ENCODE data around the gene GABRR1. TPM values are rescaled to one million over a fixed set of nuclear protein-coding genes. Genes with fewer than 3 reads are reported as not detected.

Gene GABRR1
- total RNA-seq, 1 donor from 2014 or later: not detected

GRCh38 chr6:89222712-89223039 lies 5.5 kb upstream of the GABRR1 start:
- Mint-ChIP-seq H3K9me3 (ENCODE audit: unreplicated experiment) (peaks cover 2% of the 10 kb centered on the region), H3K4me3 (ENCODE audit: unreplicated experiment) (no peak overlapping the region), H3K36me3 (ENCODE audit: low read depth, unreplicated experiment) (no peaks in the 10 kb centered on the region), H3K4me1 (ENCODE audit: low read depth, unreplicated experiment) (no peaks in the 10 kb centered on the region), H3K27ac (ENCODE audit: unreplicated experiment) (no peak overlapping the region), H3K27me3 (ENCODE audit: low read depth, unreplicated experiment) (peaks cover 5% of the 10 kb centered on the region)
- Histone ChIP-seq H4K20me1 (ENCODE audit: insufficient read depth, low read length) (no peaks in the 10 kb centered on the region), H3K9ac (ENCODE audit: low read length) (no peak overlapping the region), H2AFZ (ENCODE audit: low read depth, low read length) (no peak overlapping the region), H3K4me1 (ENCODE audit: insufficient read depth, low read length) (peaks cover 5% of the 10 kb centered on the region), H3K27ac (ENCODE audit: low read depth, low read length) (no peak overlapping the region), H3K4me2 (ENCODE audit: low read length) (peak overlapping the region; percentile 28), H3K36me3 (ENCODE audit: insufficient read depth, low read length) (no peaks in the 10 kb centered on the region), H3K9me3 (ENCODE audit: insufficient read depth, low read depth, low read length) (no peaks in the 10 kb centered on the region), H3K79me2 (ENCODE audit: insufficient read depth, low read length) (no peaks in the 10 kb centered on the region), H3K27me3 (ENCODE audit: insufficient read depth, low read length) (peaks cover 3% of the 10 kb centered on the region), H3K4me3 (ENCODE audit: insufficient read depth, low read depth, low read length) (no peak overlapping the region)
- FAIRE-seq: no peak
- DNase-seq (ENCODE audit: low read depth): no peak
- no peak for TF ChIP-seq CTCF (IDR thresholded peaks at IDR 0.05; ENCODE audit: insufficient read depth, low read depth, low read length)
- TF ChIP-seq EZH2 (IDR thresholded peaks at IDR 0.05; ENCODE audit: insufficient read depth, low read length): no peak

GRCh38 chr6:89221971-89222711 lies 5.0 kb upstream of the GABRR1 start:
- Mint-ChIP-seq H3K27ac (ENCODE audit: unreplicated experiment) (no peak overlapping the region), H3K27me3 (ENCODE audit: low read depth, unreplicated experiment) (peaks cover 5% of the 10 kb centered on the region), H3K9me3 (ENCODE audit: unreplicated experiment) (peaks cover 2% of the 10 kb centered on the region), H3K36me3 (ENCODE audit: low read depth, unreplicated experiment) (no peaks in the 10 kb centered on the region), H3K4me1 (ENCODE audit: low read depth, unreplicated experiment) (no peaks in the 10 kb centered on the region), H3K4me3 (ENCODE audit: unreplicated experiment) (no peak overlapping the region)
- Histone ChIP-seq H3K27me3 (ENCODE audit: insufficient read depth, low read length) (peaks cover 3% of the 10 kb centered on the region), H3K4me2 (ENCODE audit: low read length) (peak overlapping the region; percentile 28), H4K20me1 (ENCODE audit: insufficient read depth, low read length) (no peaks in the 10 kb centered on the region), H3K79me2 (ENCODE audit: insufficient read depth, low read length) (no peaks in the 10 kb centered on the region), H3K4me3 (ENCODE audit: insufficient read depth, low read depth, low read length) (no peak overlapping the region), H3K27ac (ENCODE audit: low read depth, low read length) (no peak overlapping the region), H2AFZ (ENCODE audit: low read depth, low read length) (no peak overlapping the region), H3K9me3 (ENCODE audit: insufficient read depth, low read depth, low read length) (no peaks in the 10 kb centered on the region), H3K9ac (ENCODE audit: low read length) (no peak overlapping the region), H3K4me1 (ENCODE audit: insufficient read depth, low read length) (peaks cover 5% of the 10 kb centered on the region), H3K36me3 (ENCODE audit: insufficient read depth, low read length) (no peaks in the 10 kb centered on the region)
- peak; percentile 65 for DNase-seq (ENCODE audit: low read depth)
- no peak for FAIRE-seq
- TF ChIP-seq CTCF (IDR thresholded peaks at IDR 0.05; ENCODE audit: insufficient read depth, low read depth, low read length): no peak
- TF ChIP-seq EZH2 (IDR thresholded peaks at IDR 0.05; ENCODE audit: insufficient read depth, low read length): no peak

DNA sequence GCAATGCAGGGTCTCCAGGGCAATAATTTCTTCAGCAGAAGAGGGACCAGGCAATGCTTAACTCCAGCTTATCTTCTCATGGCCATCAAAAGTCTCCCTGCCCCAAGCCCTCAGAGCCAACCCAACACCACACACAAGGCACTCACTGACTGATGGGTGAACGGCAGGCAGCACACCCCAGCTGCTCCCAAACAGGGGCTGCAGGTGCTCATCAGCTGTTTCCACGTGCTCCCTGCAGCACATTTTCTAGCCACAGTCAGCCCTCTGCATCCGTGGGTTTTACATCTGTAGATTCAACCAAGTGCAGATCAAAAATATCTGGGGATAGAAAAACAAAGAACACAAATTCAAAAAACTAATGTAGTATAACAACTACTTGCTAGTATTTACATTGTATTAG lies 4.0 kb upstream of the GABRR1 start:
- no peak for TF ChIP-seq EZH2 (IDR thresholded peaks at IDR 0.05; ENCODE audit: insufficient read depth, low read length)
- no peak for TF ChIP-seq CTCF (IDR thresholded peaks at IDR 0.05; ENCODE audit: insufficient read depth, low read depth, low read length)
- DNase-seq (ENCODE audit: low read depth) (no peak), FAIRE-seq (no peak)
- Histone ChIP-seq H3K4me1 (ENCODE audit: insufficient read depth, low read length) (peaks cover 5% of the 10 kb centered on the region), H3K4me3 (ENCODE audit: insufficient read depth, low read depth, low read length) (no peak overlapping the region), H3K36me3 (ENCODE audit: insufficient read depth, low read length) (no peaks in the 10 kb centered on the region), H2AFZ (ENCODE audit: low read depth, low read length) (no peak overlapping the region), H3K9ac (ENCODE audit: low read length) (no peak overlapping the region), H3K4me2 (ENCODE audit: low read length) (no peak overlapping the region), H3K27ac (ENCODE audit: low read depth, low read length) (no peak overlapping the region), H3K79me2 (ENCODE audit: insufficient read depth, low read length) (no peaks in the 10 kb centered on the region), H4K20me1 (ENCODE audit: insufficient read depth, low read length) (no peaks in the 10 kb centered on the region), H3K9me3 (ENCODE audit: insufficient read depth, low read depth, low read length) (no peaks in the 10 kb centered on the region), H3K27me3 (ENCODE audit: insufficient read depth, low read length) (peaks cover 3% of the 10 kb centered on the region)
- Mint-ChIP-seq H3K36me3 (ENCODE audit: low read depth, unreplicated experiment) (no peaks in the 10 kb centered on the region), H3K27me3 (ENCODE audit: low read depth, unreplicated experiment) (peaks cover 6% of the 10 kb centered on the region), H3K4me3 (ENCODE audit: unreplicated experiment) (no peak overlapping the region), H3K9me3 (ENCODE audit: unreplicated experiment) (peaks cover 2% of the 10 kb centered on the region), H3K4me1 (ENCODE audit: low read depth, unreplicated experiment) (no peaks in the 10 kb centered on the region), H3K27ac (ENCODE audit: unreplicated experiment) (no peak overlapping the region)

Data from astrocyte (in vitro differentiated cells and primary cell).